Stimulated activated CD8-positive, alpha-beta memory T cell treated with anti-CD3 and anti-CD28 coated beads, Interleukin-12 subunit alpha, Interleukin-12 subunit beta, amount 100 ng/mL, for 1 hour (primary cell): ENCODE measurements around the gene DUSP14.

ENCODE experiments used
- DNase-seq: peaks from one replicate; pipeline ENCODE4 v3.0.0-alpha.2; 2020; ENCODE audit warnings: low read depth

DUSP14 gene

DNA sequence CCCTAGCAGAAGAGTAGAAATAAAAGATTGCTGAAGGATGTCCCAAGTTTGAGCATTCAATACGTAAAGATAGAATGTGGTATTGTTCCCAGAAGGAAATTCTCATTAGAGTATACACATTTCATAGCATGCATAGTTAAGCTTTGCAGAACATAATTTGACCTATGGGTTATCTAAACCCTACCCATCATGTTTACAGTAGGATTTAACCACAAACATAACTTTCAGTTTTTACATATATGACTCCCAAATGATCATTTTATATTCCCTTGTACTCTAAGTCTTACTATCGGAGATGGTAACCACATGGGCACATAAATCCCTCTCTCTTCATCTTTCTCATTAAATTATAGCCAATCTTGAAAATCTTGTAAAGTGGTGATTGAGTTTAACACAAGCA, 68.6 kb downstream of the DUSP14 start:
- DNase-seq, result no peak

GRCh38 chr17:37562016-37562745, 72.5 kb downstream of the DUSP14 start:
- no peak for DNase-seq
